Measurements from ENCODE around the gene URI1. TPM values are rescaled to one million over a fixed set of nuclear protein-coding genes. Genes with fewer than 3 reads are reported as not detected.

URI1 gene
- polyA plus RNA-seq, 1 donor (not counting 4 experiments of a cell fraction or from before 2014, with no cell fraction given): 98.6 TPM

DNA sequence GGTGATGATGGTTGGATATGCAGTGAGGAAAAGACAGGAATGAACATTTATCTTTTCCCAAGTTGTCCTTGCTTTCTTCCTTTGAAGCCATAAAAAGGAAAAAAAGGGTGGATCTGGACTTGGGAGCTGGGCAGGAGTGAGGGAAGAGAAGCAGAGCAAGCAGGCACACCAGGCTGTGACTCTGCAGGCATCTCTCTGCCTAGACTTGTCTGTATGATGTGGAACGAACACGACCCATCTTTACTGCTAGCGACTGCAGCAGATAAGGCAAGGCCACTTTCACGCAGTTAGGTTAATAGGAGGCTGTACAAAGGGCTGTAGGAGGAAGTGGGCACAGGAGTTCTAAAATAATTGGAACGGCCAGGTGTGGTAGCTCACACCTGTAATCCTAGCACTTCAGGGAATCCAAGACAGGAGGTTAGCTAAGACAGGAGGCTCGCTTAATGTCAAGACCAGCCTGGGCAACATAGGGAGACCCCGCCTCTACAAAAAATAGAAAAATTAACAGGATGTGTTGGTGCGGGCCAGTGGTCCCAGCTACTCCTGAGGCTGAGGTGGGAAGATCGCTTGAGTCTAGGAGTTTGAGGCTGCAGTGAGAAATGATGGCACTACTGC lies 961 bp upstream of the URI1 start:
- dilution Hi-C loops (cut with MboI; ENCODE audit: extremely low pct_ligation_motif_present, low sequenced_read_pairs): no loop called here
- Histone ChIP-seq H3K79me2 (ENCODE audit: control insufficient read depth, insufficient read depth, low read length) (peaks cover 35% of the 10 kb centered on the region), H3K36me3 (ENCODE audit: control insufficient read depth in 2 of 2, extremely low read depth in 1 of 2, insufficient read depth in 2 of 2, low read length in 2 of 2) (no peaks in the 10 kb centered on the region), H3K27me3 (ENCODE audit: control insufficient read depth, extremely low read depth, insufficient read depth, low read length) (no peaks in the 10 kb centered on the region), H3K27ac (ENCODE audit: control insufficient read depth, insufficient read depth, low read length) (no peak overlapping the region), H3K4me3 (ENCODE audit: control insufficient read depth in 2 of 3, extremely low read depth in 1 of 3, insufficient read depth in 2 of 3, low read depth in 1 of 3, low read length in 3 of 3) (no peak overlapping the region), H3K9ac (ENCODE audit: control insufficient read depth, extremely low read depth, insufficient read depth, low read length) (no peak overlapping the region), H3K4me2 (ENCODE audit: control insufficient read depth, extremely low read depth, insufficient read depth, low read depth, low read length) (peak overlapping the region; percentile 73), H3K9me1 (ENCODE audit: control insufficient read depth, extremely low read depth, insufficient read depth, low read length) (no peaks in the 10 kb centered on the region), H4K20me1 (ENCODE audit: control insufficient read depth, extremely low read depth, insufficient read depth, low read length) (peaks cover 2% of the 10 kb centered on the region), H2AFZ (ENCODE audit: control insufficient read depth, low read length) (peak overlapping the region; percentile 84), H3K4me1 (ENCODE audit: control insufficient read depth, extremely low read depth, insufficient read depth, low read length) (peaks cover 33% of the 10 kb centered on the region), H3K9me3 (ENCODE audit: control insufficient read depth, low read depth, low read length) (no peaks in the 10 kb centered on the region)
- TF ChIP-seq, protein P1, sequence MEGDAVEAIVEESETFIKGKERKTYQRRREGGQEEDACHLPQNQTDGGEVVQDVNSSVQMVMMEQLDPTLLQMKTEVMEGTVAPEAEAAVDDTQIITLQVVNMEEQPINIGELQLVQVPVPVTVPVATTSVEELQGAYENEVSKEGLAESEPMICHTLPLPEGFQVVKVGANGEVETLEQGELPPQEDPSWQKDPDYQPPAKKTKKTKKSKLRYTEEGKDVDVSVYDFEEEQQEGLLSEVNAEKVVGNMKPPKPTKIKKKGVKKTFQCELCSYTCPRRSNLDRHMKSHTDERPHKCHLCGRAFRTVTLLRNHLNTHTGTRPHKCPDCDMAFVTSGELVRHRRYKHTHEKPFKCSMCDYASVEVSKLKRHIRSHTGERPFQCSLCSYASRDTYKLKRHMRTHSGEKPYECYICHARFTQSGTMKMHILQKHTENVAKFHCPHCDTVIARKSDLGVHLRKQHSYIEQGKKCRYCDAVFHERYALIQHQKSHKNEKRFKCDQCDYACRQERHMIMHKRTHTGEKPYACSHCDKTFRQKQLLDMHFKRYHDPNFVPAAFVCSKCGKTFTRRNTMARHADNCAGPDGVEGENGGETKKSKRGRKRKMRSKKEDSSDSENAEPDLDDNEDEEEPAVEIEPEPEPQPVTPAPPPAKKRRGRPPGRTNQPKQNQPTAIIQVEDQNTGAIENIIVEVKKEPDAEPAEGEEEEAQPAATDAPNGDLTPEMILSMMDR (optimal IDR thresholded peaks at IDR 0.05 in 1 of 3, IDR thresholded peaks at IDR 0.05 in 1 of 3, conservative IDR thresholded peaks at IDR 0.05 in 1 of 3; ENCODE audit: extremely low read depth in 1 of 3, insufficient read depth in 2 of 3, low read length in 3 of 3): no peak
- TF ChIP-seq EZH2 (IDR thresholded peaks at IDR 0.05; ENCODE audit: low read length): no peak
- FAIRE-seq: peak; percentile 49
- DNase-seq (ENCODE audit: low read depth, low spot score): no peak

DNA sequence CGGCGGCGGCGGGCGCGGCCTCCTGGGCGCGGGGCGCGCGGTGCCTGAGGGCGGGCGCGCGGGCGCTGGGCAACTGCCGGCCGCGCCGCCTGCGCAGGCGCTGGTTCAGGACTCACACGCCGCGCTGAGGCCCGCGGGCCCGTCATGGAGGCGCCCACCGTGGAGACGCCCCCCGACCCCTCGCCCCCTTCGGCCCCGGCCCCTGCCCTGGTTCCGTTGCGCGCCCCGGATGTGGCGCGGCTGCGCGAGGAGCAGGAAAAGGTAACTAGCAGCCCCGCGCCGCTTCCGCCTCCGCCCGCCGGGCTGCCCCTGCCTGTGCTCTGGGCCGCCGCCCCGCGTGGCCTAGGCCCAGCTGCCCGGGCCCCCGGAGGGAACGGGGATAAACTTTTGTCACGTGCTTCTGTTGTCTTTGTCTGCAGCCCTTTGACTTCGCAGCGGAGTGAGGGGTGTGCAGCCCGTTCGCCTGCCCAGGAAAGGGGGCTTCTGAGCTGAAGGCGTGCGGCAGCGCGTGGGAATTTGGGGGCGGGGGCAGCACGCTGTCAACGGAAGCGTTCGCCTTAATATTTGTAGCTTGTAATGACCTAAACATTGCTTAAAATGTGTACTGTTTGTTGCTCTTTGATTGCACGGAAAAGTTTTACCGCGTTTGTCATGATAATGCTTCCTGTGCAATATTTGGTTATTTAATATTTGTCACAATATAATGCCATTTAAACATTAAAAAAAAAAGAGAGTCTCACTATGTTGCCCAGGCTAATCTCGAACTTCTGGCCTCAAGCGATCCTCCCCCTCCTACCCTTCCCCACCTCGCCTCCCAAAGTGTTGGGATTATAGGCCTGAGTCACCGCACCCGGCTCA lies 594 bp downstream of the URI1 start:
- peak overlapping the region; percentile 78 for H3K27ac ChIP-seq (ENCODE audit: control insufficient read depth, insufficient read depth, low read length)
- no peak for TF ChIP-seq EZH2 (IDR thresholded peaks at IDR 0.05; ENCODE audit: low read length)
- TF ChIP-seq, protein P1 (optimal IDR thresholded peaks at IDR 0.05 in 1 of 3, IDR thresholded peaks at IDR 0.05 in 1 of 3, conservative IDR thresholded peaks at IDR 0.05 in 1 of 3; ENCODE audit: extremely low read depth in 1 of 3, insufficient read depth in 2 of 3, low read length in 3 of 3): no peak
- H3K4me2 ChIP-seq (ENCODE audit: control insufficient read depth, extremely low read depth, insufficient read depth, low read depth, low read length): peak overlapping the region; percentile 92
- peak overlapping the region; percentile 86 to 96 (median 92) for H3K4me3 ChIP-seq (ENCODE audit: control insufficient read depth in 2 of 3, extremely low read depth in 1 of 3, insufficient read depth in 2 of 3, low read depth in 1 of 3, low read length in 3 of 3)
- peak overlapping the region; percentile 91 for H3K9ac ChIP-seq (ENCODE audit: control insufficient read depth, extremely low read depth, insufficient read depth, low read length)
- no peak for DNase-seq (ENCODE audit: low read depth, low spot score)
- peaks cover 7% of the 10 kb centered on the region for H4K20me1 ChIP-seq (ENCODE audit: control insufficient read depth, extremely low read depth, insufficient read depth, low read length)
- dilution Hi-C loops (cut with MboI; ENCODE audit: extremely low pct_ligation_motif_present, low sequenced_read_pairs): no loop called here
- H3K79me2 ChIP-seq (ENCODE audit: control insufficient read depth, insufficient read depth, low read length): peaks cover 50% of the 10 kb centered on the region
- H2AFZ ChIP-seq (ENCODE audit: control insufficient read depth, low read length): peak overlapping the region; percentile 80
- peaks cover 44% of the 10 kb centered on the region for H3K4me1 ChIP-seq (ENCODE audit: control insufficient read depth, extremely low read depth, insufficient read depth, low read length)
- no peaks in the 10 kb centered on the region for H3K36me3 ChIP-seq (ENCODE audit: control insufficient read depth in 2 of 2, extremely low read depth in 1 of 2, insufficient read depth in 2 of 2, low read length in 2 of 2)
- no peak for FAIRE-seq
- H3K27me3 ChIP-seq (ENCODE audit: control insufficient read depth, extremely low read depth, insufficient read depth, low read length): no peaks in the 10 kb centered on the region
- no peaks in the 10 kb centered on the region for H3K9me1 ChIP-seq (ENCODE audit: control insufficient read depth, extremely low read depth, insufficient read depth, low read length)
- H3K9me3 ChIP-seq (ENCODE audit: control insufficient read depth, low read depth, low read length): no peaks in the 10 kb centered on the region

Data from keratinocyte (primary cell).